Measurements from ENCODE around the gene VSIG2. TPM values are rescaled to one million over a fixed set of nuclear protein-coding genes. Genes with fewer than 3 reads are reported as not detected.

Gene VSIG2, protein sequence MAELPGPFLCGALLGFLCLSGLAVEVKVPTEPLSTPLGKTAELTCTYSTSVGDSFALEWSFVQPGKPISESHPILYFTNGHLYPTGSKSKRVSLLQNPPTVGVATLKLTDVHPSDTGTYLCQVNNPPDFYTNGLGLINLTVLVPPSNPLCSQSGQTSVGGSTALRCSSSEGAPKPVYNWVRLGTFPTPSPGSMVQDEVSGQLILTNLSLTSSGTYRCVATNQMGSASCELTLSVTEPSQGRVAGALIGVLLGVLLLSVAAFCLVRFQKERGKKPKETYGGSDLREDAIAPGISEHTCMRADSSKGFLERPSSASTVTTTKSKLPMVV
- total RNA-seq (2022) (not detected in 2 replicates), Bru-seq, nascent RNA (percentile 15 among the genes with signal in this experiment), BruChase-seq, experiment 1, labeled RNA remaining after a 6-hour chase (percentile 11 among the genes with signal in this experiment), BruChase-seq, experiment 2, labeled RNA remaining after a 2-hour chase (percentile 16 among the genes with signal in this experiment)
- long read RNA-seq, result 0 reads

DNA sequence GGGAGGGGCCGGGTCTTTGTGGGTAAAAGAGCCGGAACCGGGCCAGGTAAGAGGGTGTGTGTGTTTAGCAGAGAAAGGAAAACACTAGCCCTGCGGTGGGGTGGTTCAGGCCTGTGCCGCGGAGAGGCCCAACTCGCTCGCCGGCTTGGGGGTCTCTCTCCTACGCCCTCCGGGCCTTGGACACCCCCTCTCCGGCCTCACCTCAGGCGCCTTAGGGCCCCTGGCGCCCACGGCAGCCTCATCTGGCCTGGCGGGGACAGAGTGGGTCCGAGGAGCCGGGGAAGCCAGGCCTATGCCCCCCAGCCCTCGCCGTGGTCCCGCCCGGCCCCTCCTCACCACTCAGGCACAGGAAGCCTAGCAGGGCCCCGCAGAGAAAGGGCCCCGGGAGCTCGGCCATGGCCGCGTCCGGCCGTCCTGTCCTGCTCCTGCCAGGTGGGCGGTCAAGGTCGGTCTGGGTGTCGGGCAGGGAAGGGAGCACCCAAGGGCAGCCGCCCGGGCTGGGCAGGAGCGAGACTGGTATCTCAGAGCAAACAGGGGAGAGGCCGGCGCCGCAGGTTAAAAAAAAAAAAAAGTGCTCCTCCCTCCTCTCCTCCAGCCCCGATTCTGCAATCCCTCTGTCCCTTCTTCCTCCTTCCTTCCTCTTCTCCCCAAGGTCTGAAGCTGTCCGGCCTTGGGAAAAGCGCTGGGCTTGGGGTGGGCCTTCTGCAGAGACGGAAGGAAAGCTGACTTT is at the start of gene VSIG2:
VSIG2 (minus strand) TSS at position 515 of the 730 bp plus-strand sequence; CDS start at position 397, 118 bp downstream.
- CTCF ChIA-PET, result interaction anchor here (1.0 to 1.4 kb wide), 2 partner anchors 12 to 83 kb away, joined by 3 read pairs; partner anchors contain the start of gene NRGN
- TF ChIP-seq, protein P1, sequence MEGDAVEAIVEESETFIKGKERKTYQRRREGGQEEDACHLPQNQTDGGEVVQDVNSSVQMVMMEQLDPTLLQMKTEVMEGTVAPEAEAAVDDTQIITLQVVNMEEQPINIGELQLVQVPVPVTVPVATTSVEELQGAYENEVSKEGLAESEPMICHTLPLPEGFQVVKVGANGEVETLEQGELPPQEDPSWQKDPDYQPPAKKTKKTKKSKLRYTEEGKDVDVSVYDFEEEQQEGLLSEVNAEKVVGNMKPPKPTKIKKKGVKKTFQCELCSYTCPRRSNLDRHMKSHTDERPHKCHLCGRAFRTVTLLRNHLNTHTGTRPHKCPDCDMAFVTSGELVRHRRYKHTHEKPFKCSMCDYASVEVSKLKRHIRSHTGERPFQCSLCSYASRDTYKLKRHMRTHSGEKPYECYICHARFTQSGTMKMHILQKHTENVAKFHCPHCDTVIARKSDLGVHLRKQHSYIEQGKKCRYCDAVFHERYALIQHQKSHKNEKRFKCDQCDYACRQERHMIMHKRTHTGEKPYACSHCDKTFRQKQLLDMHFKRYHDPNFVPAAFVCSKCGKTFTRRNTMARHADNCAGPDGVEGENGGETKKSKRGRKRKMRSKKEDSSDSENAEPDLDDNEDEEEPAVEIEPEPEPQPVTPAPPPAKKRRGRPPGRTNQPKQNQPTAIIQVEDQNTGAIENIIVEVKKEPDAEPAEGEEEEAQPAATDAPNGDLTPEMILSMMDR (IDR thresholded peaks at IDR 0.05; ENCODE audit: unreplicated experiment), result no peak
- Mint-ChIP-seq H3K36me3 (ENCODE audit: insufficient read depth, unreplicated experiment) (peaks cover 18% of the 10 kb centered on the region), H3K27me3 (ENCODE audit: unreplicated experiment) (no peaks in the 10 kb centered on the region), H3K9me3 (ENCODE audit: low read depth, unreplicated experiment) (no peaks in the 10 kb centered on the region), H3K4me1 (ENCODE audit: low read depth, unreplicated experiment) (peaks cover 29% of the 10 kb centered on the region), H3K27ac (ENCODE audit: unreplicated experiment) (no peak within 1 kb of the TSS), H3K4me3 (ENCODE audit: low read depth, unreplicated experiment) (no peak within 1 kb of the TSS)
- no peak for DNase-seq
- BruUV-seq (replicated peaks), result no TSS peak
- intact Hi-C loops (cut with micrococcal nuclease; ENCODE audit: unreplicated experiment), result no loop called here

DNA sequence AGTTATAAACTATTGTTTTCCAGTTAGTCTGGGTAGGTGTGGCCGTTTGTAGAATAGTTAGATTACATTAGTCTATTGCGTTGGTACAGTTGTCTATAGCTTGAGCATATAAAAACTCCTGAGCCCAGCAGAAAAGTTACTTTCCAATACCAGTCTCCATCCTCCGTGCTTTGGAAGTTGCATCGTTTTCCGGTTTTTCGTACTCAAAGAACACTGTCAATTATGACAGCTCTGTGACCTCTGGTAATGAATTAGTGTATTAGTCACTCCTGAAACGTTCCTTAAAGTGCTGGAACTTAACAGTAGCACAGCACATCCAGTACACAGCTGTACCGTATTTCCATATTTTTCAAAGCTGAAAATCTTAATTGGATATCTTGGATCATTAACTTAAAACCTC is 49.0 kb upstream of the VSIG2 start:
- TF ChIP-seq, protein P1 (IDR thresholded peaks at IDR 0.05; ENCODE audit: unreplicated experiment), result no peak
- Mint-ChIP-seq H3K4me3 (ENCODE audit: low read depth, unreplicated experiment) (peak overlapping the region; percentile 99), H3K27me3 (ENCODE audit: unreplicated experiment) (no peaks in the 10 kb centered on the region), H3K27ac (ENCODE audit: unreplicated experiment) (no peak overlapping the region), H3K4me1 (ENCODE audit: low read depth, unreplicated experiment) (no peaks in the 10 kb centered on the region), H3K36me3 (ENCODE audit: insufficient read depth, unreplicated experiment) (peaks cover 15% of the 10 kb centered on the region), H3K9me3 (ENCODE audit: low read depth, unreplicated experiment) (no peaks in the 10 kb centered on the region)
- CTCF ChIA-PET, result interaction anchor here (0.6 to 1.4 kb wide), 2 partner anchors 22 to 35 kb away, joined by 3 to 4 read pairs; no protein-coding TSS in a partner anchor
- no peak for DNase-seq
- intact Hi-C loops (cut with micrococcal nuclease; ENCODE audit: unreplicated experiment), result loop anchor here (2.0 kb wide), 1 partner anchor 36 kb away; no protein-coding TSS in a partner anchor
- TSS peak; percentile 62 for BruUV-seq (replicated peaks)

DNA sequence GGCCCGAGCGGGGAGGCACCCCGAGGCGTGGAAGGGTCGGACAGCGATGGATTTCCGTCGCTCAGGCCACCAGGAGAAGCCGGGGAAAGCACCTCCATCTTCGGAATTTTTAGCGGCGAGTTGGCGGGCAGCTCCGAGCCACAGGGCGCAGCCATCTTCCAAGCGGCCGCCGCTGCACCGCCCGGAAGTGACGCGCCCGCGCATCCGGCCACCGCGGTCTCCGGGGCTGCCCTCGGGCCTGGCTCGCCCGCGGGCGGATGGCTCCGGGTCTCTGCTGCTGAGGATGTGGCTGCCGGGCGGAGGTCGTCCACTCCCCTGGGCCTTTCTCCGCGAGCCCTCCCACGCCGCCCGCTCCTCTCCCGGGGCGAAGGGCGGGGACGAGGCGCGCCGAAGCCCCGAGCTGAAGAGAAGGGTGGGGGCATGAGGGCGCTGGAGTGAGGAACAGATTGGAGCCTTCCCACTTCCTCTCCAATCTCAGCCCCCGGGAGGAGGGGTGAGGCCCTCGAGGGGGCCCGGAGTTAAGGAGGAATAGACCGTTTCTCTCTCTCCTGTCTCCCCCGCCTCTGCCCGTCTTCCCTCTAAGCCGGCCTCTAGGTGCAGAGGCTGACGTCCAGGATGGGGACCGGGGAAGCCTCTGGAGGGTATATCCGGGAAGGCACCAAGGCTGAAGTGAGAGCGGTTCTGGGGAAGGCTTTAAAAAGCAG is 48.3 kb upstream of the VSIG2 start, which contains the start of gene MSANTD2:
MSANTD2 (minus strand) TSS at position 181 of the 704 bp plus-strand sequence; CDS start at position 155, 26 bp downstream.
- DNase-seq, result peak; percentile 78
- CTCF ChIA-PET, result interaction anchor here (0.6 to 1.4 kb wide), 2 partner anchors 36 to 37 kb away, joined by 4 to 5 read pairs; no protein-coding TSS in a partner anchor
- intact Hi-C loops (cut with micrococcal nuclease; ENCODE audit: unreplicated experiment), result loop anchor here (2.0 kb wide), 1 partner anchor 36 kb away; no protein-coding TSS in a partner anchor
- no TSS peak for BruUV-seq (replicated peaks)
- H3K9me3 Mint-ChIP-seq (ENCODE audit: low read depth, unreplicated experiment), result no peaks in the 10 kb centered on the region
- peaks cover 15% of the 10 kb centered on the region for H3K36me3 Mint-ChIP-seq (ENCODE audit: insufficient read depth, unreplicated experiment)
- no peaks in the 10 kb centered on the region for H3K4me1 Mint-ChIP-seq (ENCODE audit: low read depth, unreplicated experiment)
- peak within 1 kb of the TSS; percentile 99 for H3K4me3 Mint-ChIP-seq (ENCODE audit: low read depth, unreplicated experiment)
- H3K27ac Mint-ChIP-seq (ENCODE audit: unreplicated experiment), result peak within 1 kb of the TSS; percentile 78
- TF ChIP-seq, protein P1 (IDR thresholded peaks at IDR 0.05; ENCODE audit: unreplicated experiment), result no peak
- no peaks in the 10 kb centered on the region for H3K27me3 Mint-ChIP-seq (ENCODE audit: unreplicated experiment)
